ENCODE results near the gene SH3PXD2B. TPM values are rescaled to one million over a fixed set of nuclear protein-coding genes. Genes with fewer than 3 reads are reported as not detected.

Gene SH3PXD2B
- total and polyA plus RNA-seq, 2 donors (not counting 1 experiment from before 2014, with no cell fraction given) = 12.6 to 21.1 TPM

GRCh38 chr5:172344855-172345409 lies 109.4 kb downstream of the SH3PXD2B start:
- H4K20me1 ChIP-seq (ENCODE audit: control insufficient read depth, extremely low read depth, insufficient read depth, low read length) = no peaks in the 10 kb centered on the region
- no peaks in the 10 kb centered on the region for H3K4me1 ChIP-seq (ENCODE audit: control insufficient read depth, extremely low read depth, insufficient read depth, low read length)
- DNase-seq (ENCODE audit: low read depth in 2 of 2) = no peak
- H3K4me2 ChIP-seq (ENCODE audit: extremely low read depth, insufficient read depth, low read length) = no peak overlapping the region
- H3K79me2 ChIP-seq (ENCODE audit: control insufficient read depth, insufficient read depth, low read length) = no peaks in the 10 kb centered on the region
- H3K27ac ChIP-seq (ENCODE audit: insufficient read depth, low read length) = no peak overlapping the region
- H3K36me3 ChIP-seq (ENCODE audit: control insufficient read depth, insufficient read depth, low read length) = peaks cover 8% of the 10 kb centered on the region
- no peaks in the 10 kb centered on the region for H3K9me3 ChIP-seq (ENCODE audit: control insufficient read depth, insufficient read depth, low read depth, low read length)
- no peaks in the 10 kb centered on the region for H3K27me3 ChIP-seq (ENCODE audit: control insufficient read depth, insufficient read depth, low read length)
- no peak overlapping the region for H3K4me3 ChIP-seq (replicated peaks in 1 of 4; ENCODE audit: control extremely low read depth in 1 of 4, insufficient read depth in 1 of 4, low read depth in 3 of 4, low read length in 4 of 4)
- H3K9ac ChIP-seq (ENCODE audit: insufficient read depth, low read length) = no peak overlapping the region
- TF ChIP-seq, protein P1, sequence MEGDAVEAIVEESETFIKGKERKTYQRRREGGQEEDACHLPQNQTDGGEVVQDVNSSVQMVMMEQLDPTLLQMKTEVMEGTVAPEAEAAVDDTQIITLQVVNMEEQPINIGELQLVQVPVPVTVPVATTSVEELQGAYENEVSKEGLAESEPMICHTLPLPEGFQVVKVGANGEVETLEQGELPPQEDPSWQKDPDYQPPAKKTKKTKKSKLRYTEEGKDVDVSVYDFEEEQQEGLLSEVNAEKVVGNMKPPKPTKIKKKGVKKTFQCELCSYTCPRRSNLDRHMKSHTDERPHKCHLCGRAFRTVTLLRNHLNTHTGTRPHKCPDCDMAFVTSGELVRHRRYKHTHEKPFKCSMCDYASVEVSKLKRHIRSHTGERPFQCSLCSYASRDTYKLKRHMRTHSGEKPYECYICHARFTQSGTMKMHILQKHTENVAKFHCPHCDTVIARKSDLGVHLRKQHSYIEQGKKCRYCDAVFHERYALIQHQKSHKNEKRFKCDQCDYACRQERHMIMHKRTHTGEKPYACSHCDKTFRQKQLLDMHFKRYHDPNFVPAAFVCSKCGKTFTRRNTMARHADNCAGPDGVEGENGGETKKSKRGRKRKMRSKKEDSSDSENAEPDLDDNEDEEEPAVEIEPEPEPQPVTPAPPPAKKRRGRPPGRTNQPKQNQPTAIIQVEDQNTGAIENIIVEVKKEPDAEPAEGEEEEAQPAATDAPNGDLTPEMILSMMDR (conservative IDR thresholded peaks at IDR 0.05 in 1 of 2, IDR thresholded peaks at IDR 0.05 in 1 of 2; ENCODE audit: low read depth in 1 of 2, low read length in 2 of 2) = no peak
- TF ChIP-seq EZH2 (IDR thresholded peaks at IDR 0.05; ENCODE audit: low read length, missing control alignments) = no peak
- no peak overlapping the region for H2AFZ ChIP-seq (ENCODE audit: low read length)

DNA sequence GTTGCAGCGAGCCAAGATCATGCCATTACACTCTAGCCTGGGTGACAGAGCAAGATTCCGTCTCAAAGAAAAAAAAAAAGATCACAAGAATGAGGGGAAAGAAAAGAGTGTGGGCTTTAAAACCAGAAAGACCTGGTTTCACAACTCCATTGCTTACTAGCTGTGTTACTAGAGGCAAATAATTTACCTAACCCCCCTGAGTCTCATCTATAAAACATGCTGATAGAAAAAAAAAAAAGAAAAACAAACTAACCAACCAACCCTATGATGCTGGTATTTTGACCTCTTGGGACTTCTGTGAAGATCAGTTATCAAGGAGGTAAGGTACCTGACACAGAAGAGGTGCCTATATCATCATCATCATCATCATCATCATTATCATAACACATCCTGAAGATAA lies 110.6 kb downstream of the SH3PXD2B start:
- H3K9ac ChIP-seq (ENCODE audit: insufficient read depth, low read length) = no peak overlapping the region
- no peak overlapping the region for H3K27ac ChIP-seq (ENCODE audit: insufficient read depth, low read length)
- H3K4me3 ChIP-seq (replicated peaks in 1 of 4; ENCODE audit: control extremely low read depth in 1 of 4, insufficient read depth in 1 of 4, low read depth in 3 of 4, low read length in 4 of 4) = no peak overlapping the region
- peaks cover 5% of the 10 kb centered on the region for H3K36me3 ChIP-seq (ENCODE audit: control insufficient read depth, insufficient read depth, low read length)
- no peak for DNase-seq (ENCODE audit: low read depth in 2 of 2)
- no peak overlapping the region for H3K4me2 ChIP-seq (ENCODE audit: extremely low read depth, insufficient read depth, low read length)
- no peaks in the 10 kb centered on the region for H3K27me3 ChIP-seq (ENCODE audit: control insufficient read depth, insufficient read depth, low read length)
- H4K20me1 ChIP-seq (ENCODE audit: control insufficient read depth, extremely low read depth, insufficient read depth, low read length) = no peaks in the 10 kb centered on the region
- no peaks in the 10 kb centered on the region for H3K79me2 ChIP-seq (ENCODE audit: control insufficient read depth, insufficient read depth, low read length)
- no peaks in the 10 kb centered on the region for H3K9me3 ChIP-seq (ENCODE audit: control insufficient read depth, insufficient read depth, low read depth, low read length)
- H3K4me1 ChIP-seq (ENCODE audit: control insufficient read depth, extremely low read depth, insufficient read depth, low read length) = no peaks in the 10 kb centered on the region
- H2AFZ ChIP-seq (ENCODE audit: low read length) = no peak overlapping the region
- TF ChIP-seq, protein P1 (conservative IDR thresholded peaks at IDR 0.05 in 1 of 2, IDR thresholded peaks at IDR 0.05 in 1 of 2; ENCODE audit: low read depth in 1 of 2, low read length in 2 of 2) = no peak
- TF ChIP-seq EZH2 (IDR thresholded peaks at IDR 0.05; ENCODE audit: low read length, missing control alignments) = no peak

DNA sequence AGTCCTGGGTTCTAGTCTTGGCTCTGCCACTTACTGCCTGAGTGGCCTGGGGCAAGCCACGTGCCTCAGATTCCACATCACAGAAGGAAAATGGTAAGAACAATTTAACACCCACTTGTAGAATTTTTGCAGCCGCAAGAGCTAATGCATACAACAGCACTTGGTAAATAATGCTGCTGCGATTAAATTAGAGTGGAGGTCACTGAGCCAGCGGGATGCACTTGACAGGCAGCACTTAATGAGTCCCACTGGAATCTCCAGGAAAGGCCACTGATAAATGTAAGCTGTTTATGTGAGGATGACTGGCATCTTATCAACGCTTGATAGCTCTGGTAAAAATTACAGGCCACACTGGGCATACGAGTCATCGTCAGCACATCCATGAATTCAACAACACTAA lies 111.4 kb downstream of the SH3PXD2B start:
- Histone ChIP-seq H3K9ac (ENCODE audit: insufficient read depth, low read length) (no peak overlapping the region), H2AFZ (ENCODE audit: low read length) (no peak overlapping the region), H3K9me3 (ENCODE audit: control insufficient read depth, insufficient read depth, low read depth, low read length) (no peaks in the 10 kb centered on the region), H3K27ac (ENCODE audit: insufficient read depth, low read length) (no peak overlapping the region), H3K4me3 (replicated peaks in 1 of 4; ENCODE audit: control extremely low read depth in 1 of 4, insufficient read depth in 1 of 4, low read depth in 3 of 4, low read length in 4 of 4) (no peak overlapping the region), H3K79me2 (ENCODE audit: control insufficient read depth, insufficient read depth, low read length) (no peaks in the 10 kb centered on the region), H3K4me2 (ENCODE audit: extremely low read depth, insufficient read depth, low read length) (no peak overlapping the region), H3K4me1 (ENCODE audit: control insufficient read depth, extremely low read depth, insufficient read depth, low read length) (no peaks in the 10 kb centered on the region), H3K27me3 (ENCODE audit: control insufficient read depth, insufficient read depth, low read length) (no peaks in the 10 kb centered on the region), H4K20me1 (ENCODE audit: control insufficient read depth, extremely low read depth, insufficient read depth, low read length) (no peaks in the 10 kb centered on the region), H3K36me3 (ENCODE audit: control insufficient read depth, insufficient read depth, low read length) (peaks cover 4% of the 10 kb centered on the region)
- DNase-seq (ENCODE audit: low read depth in 2 of 2) = no peak
- no peak for TF ChIP-seq EZH2 (IDR thresholded peaks at IDR 0.05; ENCODE audit: low read length, missing control alignments)
- TF ChIP-seq, protein P1 (conservative IDR thresholded peaks at IDR 0.05 in 1 of 2, IDR thresholded peaks at IDR 0.05 in 1 of 2; ENCODE audit: low read depth in 1 of 2, low read length in 2 of 2) = no peak
